RWPE1 (cell line): Measurements from ENCODE around the gene BTF3.

Source experiments
- CTCF ChIA-PET: fragments of 350-600 bp; sonication (Branson Sonifier 250); formaldehyde crosslinking; extraction: SDS; loops from one replicate; lab custom pipeline; 2021; lab: Yijun Ruan, JAX
- POLR2A ChIA-PET: fragments of 400-600 bp; formaldehyde crosslinking; extraction: SDS; loops from one replicate; lab custom pipeline; 2020; ENCODE audit warnings: antibody characterized with exemption; ENCODE audit not compliant: low non-redundant PET; lab: Yijun Ruan, JAX
- DNase-seq: peaks from one replicate; pipeline ENCODE4 v3.0.0; 2012; ENCODE audit warnings: low spot score
- H3K27ac ChIP-seq: fragments of 450-650 bp; 2 replicates; pipeline ENCODE4 v1.5.1; 2017
- TF ChIP-seq, protein P1 (sequence below): fragments of 450-650 bp; conservative IDR thresholded peaks from 2 replicates; pipeline ENCODE4 v1.5.1; 2017; ENCODE audit warnings: low read depth, mild to moderate bottlenecking

The BTF3 gene

DNA sequence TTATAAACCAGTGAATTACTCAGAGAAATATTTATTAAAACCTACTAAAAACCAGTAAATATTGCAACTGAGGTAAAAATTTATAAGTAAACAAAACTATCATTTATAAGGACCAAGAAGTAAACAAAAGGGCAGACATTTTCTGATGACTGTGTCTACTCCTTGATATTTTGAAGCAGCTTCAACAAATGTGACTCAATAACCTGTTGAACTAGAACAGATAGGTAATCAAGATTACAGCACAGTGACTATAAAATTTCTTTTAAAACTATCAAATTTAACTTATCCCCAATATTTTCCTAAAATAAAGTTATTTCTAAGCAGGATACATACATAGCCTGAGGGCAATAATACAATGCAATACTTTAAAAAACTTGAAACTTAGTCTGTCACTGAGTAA lies 54.4 kb downstream of the BTF3 start:
- TF ChIP-seq, protein P1, sequence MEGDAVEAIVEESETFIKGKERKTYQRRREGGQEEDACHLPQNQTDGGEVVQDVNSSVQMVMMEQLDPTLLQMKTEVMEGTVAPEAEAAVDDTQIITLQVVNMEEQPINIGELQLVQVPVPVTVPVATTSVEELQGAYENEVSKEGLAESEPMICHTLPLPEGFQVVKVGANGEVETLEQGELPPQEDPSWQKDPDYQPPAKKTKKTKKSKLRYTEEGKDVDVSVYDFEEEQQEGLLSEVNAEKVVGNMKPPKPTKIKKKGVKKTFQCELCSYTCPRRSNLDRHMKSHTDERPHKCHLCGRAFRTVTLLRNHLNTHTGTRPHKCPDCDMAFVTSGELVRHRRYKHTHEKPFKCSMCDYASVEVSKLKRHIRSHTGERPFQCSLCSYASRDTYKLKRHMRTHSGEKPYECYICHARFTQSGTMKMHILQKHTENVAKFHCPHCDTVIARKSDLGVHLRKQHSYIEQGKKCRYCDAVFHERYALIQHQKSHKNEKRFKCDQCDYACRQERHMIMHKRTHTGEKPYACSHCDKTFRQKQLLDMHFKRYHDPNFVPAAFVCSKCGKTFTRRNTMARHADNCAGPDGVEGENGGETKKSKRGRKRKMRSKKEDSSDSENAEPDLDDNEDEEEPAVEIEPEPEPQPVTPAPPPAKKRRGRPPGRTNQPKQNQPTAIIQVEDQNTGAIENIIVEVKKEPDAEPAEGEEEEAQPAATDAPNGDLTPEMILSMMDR: no peak
- no peak overlapping the region for H3K27ac ChIP-seq
- ChIA-PET POLR2A (no interaction called here), CTCF (interaction anchor here (0.6 kb wide), 1 partner anchor 234 kb away, joined by 3 read pairs; no protein-coding TSS in a partner anchor)
- DNase-seq: no peak
